ENCODE results near the gene HMCN2. TPM values are rescaled to one million over a fixed set of nuclear protein-coding genes. Genes with fewer than 3 reads are reported as not detected.

Gene HMCN2
- total RNA-seq, 6 experiments from 2014 or later: under 0.01 to 0.05 (median 0.02) TPM; not detected in 3

DNA sequence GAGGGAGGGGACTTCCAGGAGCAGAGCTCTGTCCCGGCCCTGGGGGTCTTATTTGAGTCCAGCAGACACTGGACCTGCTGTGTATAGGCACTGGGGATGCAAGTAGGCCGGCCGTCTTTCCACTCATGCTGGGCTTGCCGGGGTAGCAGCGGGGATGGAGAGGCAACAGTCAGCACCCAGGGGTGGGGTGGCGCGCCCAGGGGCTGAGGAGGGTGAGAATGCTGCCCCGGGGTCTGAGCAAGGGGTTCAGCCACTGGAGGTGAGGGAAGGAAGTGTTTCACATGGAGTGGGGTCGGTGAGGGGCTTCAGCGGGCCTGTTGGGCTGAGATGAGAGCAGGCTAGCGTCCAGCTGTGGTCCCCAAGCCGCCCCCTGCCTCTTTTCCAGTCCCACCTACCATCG, 88.8 kb downstream of the HMCN2 start:
- Mint-ChIP-seq H3K27ac (no peak overlapping the region), H3K27me3 (ENCODE audit: insufficient read depth) (peaks cover 13% of the 10 kb centered on the region)
- TF ChIP-seq, protein P1, sequence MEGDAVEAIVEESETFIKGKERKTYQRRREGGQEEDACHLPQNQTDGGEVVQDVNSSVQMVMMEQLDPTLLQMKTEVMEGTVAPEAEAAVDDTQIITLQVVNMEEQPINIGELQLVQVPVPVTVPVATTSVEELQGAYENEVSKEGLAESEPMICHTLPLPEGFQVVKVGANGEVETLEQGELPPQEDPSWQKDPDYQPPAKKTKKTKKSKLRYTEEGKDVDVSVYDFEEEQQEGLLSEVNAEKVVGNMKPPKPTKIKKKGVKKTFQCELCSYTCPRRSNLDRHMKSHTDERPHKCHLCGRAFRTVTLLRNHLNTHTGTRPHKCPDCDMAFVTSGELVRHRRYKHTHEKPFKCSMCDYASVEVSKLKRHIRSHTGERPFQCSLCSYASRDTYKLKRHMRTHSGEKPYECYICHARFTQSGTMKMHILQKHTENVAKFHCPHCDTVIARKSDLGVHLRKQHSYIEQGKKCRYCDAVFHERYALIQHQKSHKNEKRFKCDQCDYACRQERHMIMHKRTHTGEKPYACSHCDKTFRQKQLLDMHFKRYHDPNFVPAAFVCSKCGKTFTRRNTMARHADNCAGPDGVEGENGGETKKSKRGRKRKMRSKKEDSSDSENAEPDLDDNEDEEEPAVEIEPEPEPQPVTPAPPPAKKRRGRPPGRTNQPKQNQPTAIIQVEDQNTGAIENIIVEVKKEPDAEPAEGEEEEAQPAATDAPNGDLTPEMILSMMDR (IDR thresholded peaks at IDR 0.05): no peak

DNA sequence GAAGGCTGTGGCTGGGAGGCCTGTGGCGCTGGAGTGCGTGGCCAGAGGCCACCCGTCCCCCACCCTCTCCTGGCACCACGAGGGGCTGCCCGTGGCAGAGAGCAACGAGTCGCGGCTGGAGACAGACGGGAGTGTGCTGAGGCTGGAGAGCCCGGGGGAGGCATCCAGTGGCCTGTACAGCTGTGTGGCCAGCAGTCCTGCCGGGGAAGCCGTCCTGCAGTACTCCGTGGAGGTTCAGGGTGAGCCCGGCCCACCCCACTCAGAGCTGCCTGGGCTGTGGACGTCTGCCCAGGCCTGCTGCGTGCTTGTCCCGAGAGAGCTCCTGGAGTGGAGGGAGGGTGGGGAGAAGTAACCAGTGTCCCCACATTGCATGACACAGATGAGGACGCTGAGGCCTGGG, 89.2 kb downstream of the HMCN2 start:
- H3K4me1 Mint-ChIP-seq (ENCODE audit: low read depth): no peaks in the 10 kb centered on the region
- DNase-seq: no peak
- H3K27ac Mint-ChIP-seq: no peak overlapping the region
- TF ChIP-seq, protein P1 (IDR thresholded peaks at IDR 0.05): no peak
- no peaks in the 10 kb centered on the region for H3K9me3 Mint-ChIP-seq
- peaks cover 13% of the 10 kb centered on the region for H3K27me3 Mint-ChIP-seq (ENCODE audit: insufficient read depth)
- no peak overlapping the region for H3K4me3 Mint-ChIP-seq
- no peaks in the 10 kb centered on the region for H3K36me3 Mint-ChIP-seq (ENCODE audit: low read depth)

More for the DNA sequence above, 88.8 kb downstream of the HMCN2 start:
- Mint-ChIP-seq H3K4me3 (no peak overlapping the region), H3K36me3 (ENCODE audit: low read depth) (no peaks in the 10 kb centered on the region), H3K4me1 (ENCODE audit: low read depth) (no peaks in the 10 kb centered on the region), H3K9me3 (no peaks in the 10 kb centered on the region)
- no peak for DNase-seq

DNA sequence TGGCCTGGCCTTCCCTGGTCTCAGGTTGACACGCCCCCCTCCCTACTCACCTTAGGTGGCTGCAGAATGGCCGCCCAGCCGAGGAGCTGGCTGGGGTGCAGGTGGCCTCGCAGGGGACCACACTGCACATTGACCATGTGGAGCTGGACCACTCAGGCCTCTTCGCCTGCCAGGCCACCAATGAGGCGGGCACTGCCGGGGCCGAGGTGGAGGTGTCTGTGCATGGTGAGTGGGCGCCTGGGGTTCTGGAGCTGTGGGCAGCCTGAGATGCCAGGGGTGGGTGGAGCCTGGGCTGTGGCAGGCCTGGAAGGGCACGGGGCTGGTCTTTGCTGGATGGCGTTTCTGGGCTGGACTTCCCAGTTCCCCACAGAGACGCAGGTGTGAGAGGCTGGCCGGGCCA, 90.5 kb downstream of the HMCN2 start:
- Mint-ChIP-seq H3K27ac (no peak overlapping the region), H3K4me3 (no peak overlapping the region), H3K4me1 (ENCODE audit: low read depth) (no peaks in the 10 kb centered on the region), H3K36me3 (ENCODE audit: low read depth) (no peaks in the 10 kb centered on the region), H3K27me3 (ENCODE audit: insufficient read depth) (peaks cover 12% of the 10 kb centered on the region), H3K9me3 (no peaks in the 10 kb centered on the region)
- no peak for DNase-seq
- TF ChIP-seq, protein P1 (IDR thresholded peaks at IDR 0.05): no peak

DNA sequence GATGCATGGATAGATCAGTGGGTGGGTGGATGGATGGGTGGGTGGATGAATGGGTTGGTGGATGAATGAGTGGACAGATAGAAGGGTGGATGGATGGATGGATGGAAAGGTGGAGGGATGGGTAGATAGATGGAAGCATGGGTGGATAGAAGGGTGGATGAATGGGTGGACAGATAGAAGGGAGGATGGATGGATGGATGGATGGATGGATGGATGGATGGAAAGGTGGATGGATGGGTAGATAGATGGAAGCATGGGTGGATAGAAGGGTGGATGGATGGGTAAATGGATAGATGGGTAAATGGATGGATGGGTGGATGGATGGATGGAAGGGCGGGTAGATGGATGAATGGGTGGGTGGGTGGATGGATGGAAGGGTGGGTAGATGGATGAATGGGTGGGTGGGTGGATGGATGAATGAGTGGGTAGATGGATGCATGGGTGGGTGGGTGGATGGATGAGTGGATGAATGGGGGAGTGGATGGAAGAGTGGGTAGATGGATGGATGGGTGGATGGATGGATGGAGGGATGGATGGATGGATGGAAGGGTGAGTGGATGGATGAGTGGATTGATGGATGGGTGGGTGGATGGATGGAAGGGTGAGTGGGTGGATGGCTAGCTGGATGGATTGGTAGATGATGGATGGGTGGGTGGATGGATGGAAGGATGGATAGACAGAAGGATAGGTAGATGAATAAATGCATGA, 91.5 kb downstream of the HMCN2 start:
- TF ChIP-seq, protein P1 (IDR thresholded peaks at IDR 0.05): no peak

DNA sequence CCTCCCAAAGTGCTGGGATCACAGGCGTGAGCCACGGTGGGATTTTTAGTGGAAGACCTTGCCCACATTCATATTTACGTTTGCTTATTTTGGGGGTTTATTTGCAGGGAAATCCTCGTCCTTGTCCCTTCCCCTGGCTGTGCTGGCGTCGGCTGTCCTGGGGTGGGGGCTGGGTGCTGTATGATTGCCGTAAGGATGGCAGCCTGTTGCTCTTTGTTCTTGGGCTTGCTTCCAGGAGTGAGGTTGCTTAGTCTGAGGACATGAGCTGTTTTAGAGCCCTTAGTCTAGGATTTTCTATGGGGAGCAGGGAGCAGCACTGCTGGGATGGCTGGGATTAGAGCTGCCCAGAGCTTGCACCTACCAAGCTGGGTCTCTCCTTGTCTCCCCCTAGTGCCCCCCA, 93.4 kb downstream of the HMCN2 start:
- Mint-ChIP-seq H3K27me3 (ENCODE audit: insufficient read depth) (peaks cover 6% of the 10 kb centered on the region), H3K27ac (no peak overlapping the region), H3K4me3 (no peak overlapping the region)

More for the DNA sequence above, 91.5 kb downstream of the HMCN2 start:
- no peak overlapping the region for H3K4me3 Mint-ChIP-seq
- no peaks in the 10 kb centered on the region for H3K9me3 Mint-ChIP-seq
- H3K4me1 Mint-ChIP-seq (ENCODE audit: low read depth): no peaks in the 10 kb centered on the region
- no peak for DNase-seq
- peaks cover 12% of the 10 kb centered on the region for H3K27me3 Mint-ChIP-seq (ENCODE audit: insufficient read depth)
- H3K36me3 Mint-ChIP-seq (ENCODE audit: low read depth): no peaks in the 10 kb centered on the region
- H3K27ac Mint-ChIP-seq: no peak overlapping the region

More for the DNA sequence above, 93.4 kb downstream of the HMCN2 start:
- no peaks in the 10 kb centered on the region for H3K9me3 Mint-ChIP-seq
- DNase-seq: no peak
- no peaks in the 10 kb centered on the region for H3K4me1 Mint-ChIP-seq (ENCODE audit: low read depth)
- no peaks in the 10 kb centered on the region for H3K36me3 Mint-ChIP-seq (ENCODE audit: low read depth)
- TF ChIP-seq, protein P1 (IDR thresholded peaks at IDR 0.05): no peak
